Stimulated activated memory B cell treated with anti-CD40 and anti-IgM and Interleukin-4, amounts not matched to agents 10 μg/mL and 1 μg/mL and 100 μg/mL, for 72 hours (primary cell): Measurements from ENCODE around the gene TK2.

ENCODE experiments used
- ATAC-seq: fragments of 150-1000 bp; cut with Tn5 transposase; 2 replicates; pipeline ENCODE4 v1.10.0; 2021
- H3K27ac Mint-ChIP-seq: one replicate; pipeline ENCODE4 v1.8.0; 2022; ENCODE audit warnings: mild to moderate bottlenecking, mixed read lengths
- H3K27me3 Mint-ChIP-seq: one replicate; pipeline ENCODE4 v1.8.0; 2022; ENCODE audit warnings: mixed read lengths
- H3K36me3 Mint-ChIP-seq: one replicate; pipeline ENCODE4 v1.8.0; 2022; ENCODE audit warnings: mixed read lengths
- H3K4me1 Mint-ChIP-seq: one replicate; pipeline ENCODE4 v1.8.0; 2022; ENCODE audit warnings: mixed read lengths
- H3K4me3 Mint-ChIP-seq: one replicate; pipeline ENCODE4 v1.8.0; 2022; ENCODE audit warnings: mild to moderate bottlenecking, moderate library complexity, mixed read lengths
- H3K9me3 Mint-ChIP-seq: one replicate; pipeline ENCODE4 v1.8.0; 2022; ENCODE audit warnings: mixed read lengths

Gene TK2

DNA sequence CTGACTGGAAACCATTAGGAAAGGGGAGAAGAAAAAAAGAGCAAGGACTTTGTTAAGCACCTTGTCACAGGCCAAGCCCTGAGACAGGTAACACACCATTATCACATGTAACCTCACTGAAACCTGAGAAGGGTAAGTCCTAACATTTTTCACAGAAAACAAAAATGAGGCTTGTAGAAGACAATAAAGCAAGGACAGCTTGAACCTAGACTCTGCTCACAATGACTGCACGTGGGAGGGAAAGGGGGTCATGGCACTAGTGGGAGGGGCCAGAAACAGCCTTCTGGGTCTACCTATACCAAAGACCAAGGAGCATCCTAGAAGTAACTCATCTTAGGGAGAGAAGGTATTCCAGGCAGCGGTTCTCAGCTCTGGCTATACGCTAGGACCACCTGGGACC is 7.5 kb downstream of the TK2 start:
- Mint-ChIP-seq H3K4me3 (no peak overlapping the region), H3K27ac (no peak overlapping the region), H3K36me3 (no peaks in the 10 kb centered on the region), H3K9me3 (no peaks in the 10 kb centered on the region), H3K4me1 (peaks cover 60% of the 10 kb centered on the region), H3K27me3 (no peaks in the 10 kb centered on the region)
- no peak for ATAC-seq

DNA sequence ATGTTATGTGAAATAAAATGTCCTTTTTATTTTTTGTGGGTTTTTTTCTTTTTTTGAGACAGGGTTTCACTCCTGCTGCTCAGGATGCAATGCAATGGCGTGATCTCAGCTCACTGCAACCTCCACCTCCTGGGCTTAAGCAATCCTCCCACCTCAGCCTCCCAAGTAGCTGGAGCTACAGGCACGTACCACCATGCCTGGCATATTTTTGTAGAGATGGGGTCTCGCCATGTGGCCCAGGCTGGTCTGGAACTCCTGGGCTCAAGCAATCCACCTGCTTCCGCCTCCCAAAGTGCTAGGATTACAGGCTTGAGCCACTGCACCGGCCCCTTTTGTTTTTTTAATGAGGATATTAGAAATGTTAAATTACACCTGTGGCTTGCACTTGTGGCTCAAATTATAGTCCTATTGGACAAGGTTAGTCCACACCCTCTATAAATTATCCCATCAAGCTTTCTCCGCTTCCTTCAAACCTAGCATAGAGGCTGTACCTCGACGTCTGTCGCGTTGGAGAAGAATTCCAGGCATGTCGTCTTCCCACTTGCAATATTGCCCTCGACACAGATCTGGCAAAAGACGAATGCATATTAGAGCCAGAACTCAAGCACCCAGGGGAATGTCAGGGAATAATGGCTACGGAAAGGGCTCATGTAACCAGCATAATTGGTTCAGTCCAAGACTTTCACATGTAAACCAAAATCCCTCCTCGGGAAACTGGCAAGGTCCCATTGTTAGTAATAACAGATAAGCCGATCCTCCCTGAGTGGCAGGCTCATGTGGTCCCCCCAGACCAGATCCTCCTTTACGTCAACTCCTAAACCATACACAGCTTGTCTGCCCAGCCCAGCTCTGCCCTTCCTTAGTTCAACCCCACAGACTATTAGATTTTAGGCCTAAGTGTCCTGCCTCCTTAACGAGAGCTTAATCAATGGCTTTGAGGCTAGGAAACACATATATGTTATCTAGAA is 8.2 kb downstream of the TK2 start:
- no peaks in the 10 kb centered on the region for H3K36me3 Mint-ChIP-seq
- no peaks in the 10 kb centered on the region for H3K27me3 Mint-ChIP-seq
- no peak overlapping the region for H3K4me3 Mint-ChIP-seq
- no peak for ATAC-seq
- peaks cover 56% of the 10 kb centered on the region for H3K4me1 Mint-ChIP-seq
- no peak overlapping the region for H3K27ac Mint-ChIP-seq
- no peaks in the 10 kb centered on the region for H3K9me3 Mint-ChIP-seq

DNA sequence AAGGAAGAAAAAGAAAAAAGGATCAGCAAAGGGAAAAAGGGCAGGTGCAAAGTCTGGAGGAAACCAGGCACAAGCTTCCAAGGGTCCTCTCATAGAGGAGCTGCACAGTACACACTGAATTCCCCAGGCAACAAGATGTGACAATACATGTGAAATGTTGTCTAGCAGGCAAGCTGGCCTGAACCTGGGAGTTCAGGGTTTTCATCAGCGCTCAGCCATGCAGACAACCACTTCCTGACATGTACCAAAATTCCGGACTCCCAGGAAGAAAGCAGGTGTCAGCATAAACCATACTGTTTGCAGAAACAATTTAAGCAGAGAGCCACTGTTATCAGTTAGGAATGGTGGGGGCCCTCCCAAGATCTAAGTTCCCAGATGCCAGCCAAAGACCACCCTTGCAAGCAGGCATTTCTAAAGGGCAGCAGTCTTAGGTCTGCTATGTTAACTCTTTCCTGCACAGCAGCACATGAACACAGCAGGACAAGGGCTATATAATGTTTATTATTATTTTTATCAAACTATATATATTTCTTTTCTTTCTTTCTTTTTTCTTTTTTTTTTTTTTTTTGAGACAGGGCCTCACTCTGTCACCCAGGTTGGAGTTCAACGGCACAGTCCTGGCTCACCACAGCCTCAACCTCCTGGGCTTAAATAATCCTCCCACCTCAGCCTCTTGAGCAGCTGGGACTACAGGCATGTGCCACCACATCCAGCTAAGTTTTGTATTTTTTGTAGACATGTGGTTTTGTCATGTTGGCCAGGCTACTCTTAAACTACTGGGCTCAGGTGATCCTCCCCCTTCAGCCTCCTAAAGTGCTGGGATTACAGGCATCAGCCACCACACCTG is 10.1 kb downstream of the TK2 start:
- no peaks in the 10 kb centered on the region for H3K27me3 Mint-ChIP-seq
- peak overlapping the region; percentile 38 for H3K27ac Mint-ChIP-seq
- peak; percentile 73 for ATAC-seq
- no peaks in the 10 kb centered on the region for H3K9me3 Mint-ChIP-seq
- no peaks in the 10 kb centered on the region for H3K36me3 Mint-ChIP-seq
- H3K4me1 Mint-ChIP-seq = peaks cover 46% of the 10 kb centered on the region
- H3K4me3 Mint-ChIP-seq = no peak overlapping the region

DNA sequence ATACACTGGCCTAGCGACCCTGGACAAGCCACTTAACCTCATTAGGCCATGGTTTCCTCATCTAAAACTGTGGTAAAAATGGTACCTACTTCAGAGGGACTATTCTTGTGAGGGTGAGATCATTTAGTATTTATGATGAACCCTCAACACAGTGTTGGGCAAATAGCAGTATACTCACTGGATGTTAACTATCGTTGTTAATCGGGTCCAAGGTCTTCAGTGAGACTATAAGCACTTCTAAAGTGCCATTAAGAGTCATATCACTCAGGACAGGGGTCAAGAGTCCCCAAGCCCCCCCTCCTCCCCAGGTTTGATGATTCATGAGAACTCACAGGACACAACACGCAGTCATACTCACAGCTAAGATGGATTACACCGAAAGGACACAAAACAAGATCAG is 11.0 kb downstream of the TK2 start:
- Mint-ChIP-seq H3K4me1 (peaks cover 39% of the 10 kb centered on the region), H3K36me3 (no peaks in the 10 kb centered on the region), H3K27me3 (no peaks in the 10 kb centered on the region), H3K27ac (no peak overlapping the region), H3K9me3 (no peaks in the 10 kb centered on the region), H3K4me3 (no peak overlapping the region)
- ATAC-seq = no peak

DNA sequence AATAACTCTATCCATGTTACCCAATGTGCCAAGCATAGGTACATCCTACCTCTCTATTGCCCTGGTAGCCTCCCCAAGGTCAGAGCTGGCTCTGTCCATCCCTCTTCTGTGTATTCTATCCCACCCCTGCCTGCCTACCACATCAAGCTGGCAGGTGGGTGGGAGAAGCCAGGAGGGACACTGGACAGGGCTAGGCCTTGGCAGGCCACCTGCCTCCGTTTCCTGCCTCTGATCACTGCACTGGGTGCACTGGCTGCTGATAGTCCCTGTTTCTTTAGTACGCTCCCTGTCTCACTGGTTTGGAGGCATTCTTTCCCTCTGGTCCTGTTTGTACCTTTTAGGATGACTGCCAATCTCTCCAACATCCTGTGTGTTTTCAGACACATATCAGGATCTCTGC is 12.7 kb downstream of the TK2 start:
- H3K4me1 Mint-ChIP-seq = peaks cover 34% of the 10 kb centered on the region
- ATAC-seq = no peak
- no peaks in the 10 kb centered on the region for H3K27me3 Mint-ChIP-seq
- H3K4me3 Mint-ChIP-seq = no peak overlapping the region
- H3K36me3 Mint-ChIP-seq = no peaks in the 10 kb centered on the region
- no peak overlapping the region for H3K27ac Mint-ChIP-seq
- no peaks in the 10 kb centered on the region for H3K9me3 Mint-ChIP-seq

DNA sequence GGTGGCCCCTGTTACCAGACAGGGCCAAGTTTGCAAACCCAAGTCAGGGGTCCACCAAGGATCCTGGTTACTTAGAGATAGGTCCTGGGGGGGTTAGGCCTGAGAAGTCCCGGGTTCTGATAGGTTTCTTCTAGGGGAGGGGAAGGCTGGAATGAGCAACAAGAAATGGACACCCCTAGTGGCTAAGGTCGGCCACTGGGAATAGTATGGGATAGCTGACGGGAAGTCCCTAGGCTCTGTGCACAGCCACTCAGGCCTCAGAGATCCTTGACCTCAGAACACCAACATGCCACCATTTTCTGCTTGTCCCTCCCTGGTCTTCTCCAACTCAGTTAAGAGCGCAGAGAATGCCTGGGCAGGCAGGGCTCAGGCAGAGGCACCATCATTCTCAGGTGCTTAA is 13.4 kb downstream of the TK2 start:
- ATAC-seq = no peak
- H3K4me3 Mint-ChIP-seq = no peak overlapping the region
- peaks cover 34% of the 10 kb centered on the region for H3K4me1 Mint-ChIP-seq
- H3K9me3 Mint-ChIP-seq = no peaks in the 10 kb centered on the region
- H3K27me3 Mint-ChIP-seq = no peaks in the 10 kb centered on the region
- no peaks in the 10 kb centered on the region for H3K36me3 Mint-ChIP-seq
- H3K27ac Mint-ChIP-seq = no peak overlapping the region

DNA sequence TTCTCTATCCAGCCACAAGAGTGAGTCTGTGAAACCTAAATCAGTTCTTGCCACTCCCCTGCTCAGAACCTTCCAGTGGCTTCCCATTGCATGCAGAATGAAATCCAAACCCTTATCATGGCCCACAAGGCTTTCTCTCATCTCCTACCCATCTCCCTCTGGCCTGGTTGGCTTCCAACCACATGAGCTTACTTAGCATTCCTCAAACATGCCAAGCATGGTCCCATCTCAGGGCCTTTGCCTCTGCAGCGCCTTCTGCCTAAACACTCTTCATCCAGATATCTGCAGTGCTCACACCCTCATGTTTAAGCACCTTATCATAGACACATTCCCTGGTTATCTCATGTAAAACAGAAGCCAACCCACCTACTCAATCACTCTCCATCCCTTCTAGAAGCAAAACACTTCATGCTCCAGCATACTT is 15.5 kb downstream of the TK2 start:
- ATAC-seq = no peak
- H3K27me3 Mint-ChIP-seq = no peaks in the 10 kb centered on the region

DNA sequence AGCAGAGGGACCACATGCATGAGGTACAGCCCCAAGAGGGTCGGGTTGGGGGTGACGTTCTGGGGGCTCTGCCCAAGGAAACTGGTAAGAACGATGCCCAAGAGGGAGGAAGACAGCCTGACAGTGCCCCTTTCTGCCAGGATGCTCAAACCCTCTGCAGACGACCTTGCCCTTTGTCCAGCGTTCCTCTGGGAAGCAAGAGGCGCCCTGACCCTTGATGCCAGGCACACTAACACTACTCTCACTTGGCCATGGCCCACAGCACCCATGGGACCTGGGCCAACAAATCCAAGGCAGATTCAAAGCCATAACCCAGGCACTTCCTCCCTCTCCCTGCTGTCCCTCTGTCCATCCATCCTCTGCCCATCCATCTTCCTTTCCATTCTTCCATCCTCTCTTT is 20.4 kb downstream of the TK2 start:
- H3K9me3 Mint-ChIP-seq = no peaks in the 10 kb centered on the region
- no peak for ATAC-seq
- H3K27ac Mint-ChIP-seq = no peak overlapping the region
- no peaks in the 10 kb centered on the region for H3K27me3 Mint-ChIP-seq
- H3K4me1 Mint-ChIP-seq = peaks cover 18% of the 10 kb centered on the region
- no peaks in the 10 kb centered on the region for H3K36me3 Mint-ChIP-seq
- H3K4me3 Mint-ChIP-seq = no peak overlapping the region

More for the DNA sequence above, 15.5 kb downstream of the TK2 start:
- peaks cover 19% of the 10 kb centered on the region for H3K4me1 Mint-ChIP-seq
- H3K36me3 Mint-ChIP-seq = no peaks in the 10 kb centered on the region
- no peak overlapping the region for H3K27ac Mint-ChIP-seq
- no peaks in the 10 kb centered on the region for H3K9me3 Mint-ChIP-seq
- H3K4me3 Mint-ChIP-seq = no peak overlapping the region

DNA sequence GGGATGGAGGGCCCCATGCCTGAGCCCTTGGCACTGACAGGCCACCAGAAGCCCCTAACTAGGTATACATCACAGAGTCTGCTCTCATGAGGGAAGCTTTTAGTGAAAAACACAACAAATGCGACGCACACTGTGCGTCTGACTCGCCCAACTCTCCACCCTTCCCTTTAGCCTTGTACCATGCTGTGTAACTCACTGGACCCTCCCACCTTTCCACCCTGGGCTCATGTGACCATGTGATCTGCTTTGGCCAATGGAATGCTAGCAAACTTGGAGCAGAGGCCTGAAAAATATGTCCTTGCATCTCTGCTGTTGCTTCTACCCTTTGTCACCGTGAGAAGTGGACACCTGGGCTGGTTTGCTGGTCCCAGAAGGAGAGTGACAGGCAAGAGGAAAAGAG is 21.6 kb downstream of the TK2 start:
- Mint-ChIP-seq H3K36me3 (no peaks in the 10 kb centered on the region), H3K9me3 (no peaks in the 10 kb centered on the region), H3K27me3 (no peaks in the 10 kb centered on the region), H3K4me1 (peaks cover 30% of the 10 kb centered on the region), H3K4me3 (no peak overlapping the region), H3K27ac (no peak overlapping the region)
- ATAC-seq = no peak

DNA sequence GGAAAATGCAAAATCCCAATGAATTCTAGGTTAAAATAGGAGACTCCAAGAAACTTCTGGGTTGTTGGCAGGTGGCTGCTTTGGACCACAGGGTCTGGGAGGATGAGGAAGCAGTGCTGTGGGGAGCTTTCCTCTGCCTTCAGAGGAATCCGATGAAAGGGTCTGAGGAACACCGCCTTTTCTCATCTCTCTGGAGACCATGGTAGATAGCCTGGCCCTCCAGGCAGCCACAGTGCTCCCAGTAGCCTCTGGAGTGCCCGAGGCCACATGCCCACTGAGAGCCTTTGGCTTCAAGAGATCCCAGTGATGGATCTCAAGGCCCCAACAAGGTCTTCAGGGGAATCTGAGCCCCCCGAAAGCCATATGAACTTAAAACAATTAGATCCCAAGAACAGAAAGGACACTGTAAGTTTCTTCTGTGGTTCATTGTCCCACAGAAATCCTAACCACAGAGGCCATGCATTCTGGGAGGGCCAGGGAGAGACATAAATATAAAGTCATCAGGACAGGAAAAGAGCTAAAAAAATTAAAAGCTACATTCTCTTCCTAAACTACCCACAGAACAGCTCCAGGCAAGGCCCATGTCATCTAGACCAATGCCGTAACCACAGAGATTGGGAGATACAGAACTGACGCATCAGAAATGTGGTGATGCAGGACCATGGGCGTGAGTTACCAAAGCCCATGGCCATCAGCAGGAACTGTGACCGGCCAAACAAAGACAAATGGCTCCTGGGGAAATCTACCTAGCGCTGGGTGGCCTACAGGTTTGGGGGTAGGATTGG is 24.3 kb downstream of the TK2 start:
- no peak for ATAC-seq
- Mint-ChIP-seq H3K4me3 (no peak overlapping the region), H3K27me3 (no peaks in the 10 kb centered on the region), H3K9me3 (no peaks in the 10 kb centered on the region), H3K36me3 (no peaks in the 10 kb centered on the region), H3K27ac (no peak overlapping the region), H3K4me1 (peaks cover 57% of the 10 kb centered on the region)

DNA sequence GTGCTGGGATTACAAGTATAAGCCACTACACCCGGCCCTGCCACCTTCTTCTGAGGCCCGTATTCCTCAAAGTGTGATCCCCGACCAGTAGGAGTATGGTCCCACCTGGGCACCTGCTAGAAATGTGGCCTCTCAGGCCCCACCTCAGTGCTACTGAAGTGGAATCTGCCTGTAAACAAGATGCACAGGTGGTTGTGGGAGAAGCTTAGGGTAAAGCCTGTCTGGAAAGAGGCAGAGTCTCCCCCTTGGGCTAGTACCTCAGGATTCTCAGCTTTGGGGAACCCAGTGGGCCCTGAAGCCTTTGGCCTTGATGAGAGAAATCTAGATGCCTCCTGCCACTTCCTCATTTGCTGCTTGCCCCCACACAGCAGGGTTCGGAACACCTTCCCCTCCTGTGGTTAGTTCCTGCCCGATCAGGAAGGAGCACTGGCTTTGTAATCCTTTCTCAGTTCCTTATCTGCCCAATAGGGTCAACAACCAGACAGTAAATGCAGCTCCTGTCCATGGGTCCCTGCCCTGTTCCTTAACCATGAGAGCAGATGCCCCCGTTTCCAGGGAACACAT is 25.2 kb downstream of the TK2 start:
- Mint-ChIP-seq H3K9me3 (no peaks in the 10 kb centered on the region), H3K4me3 (no peak overlapping the region), H3K27me3 (no peaks in the 10 kb centered on the region), H3K36me3 (no peaks in the 10 kb centered on the region), H3K4me1 (peaks cover 66% of the 10 kb centered on the region), H3K27ac (peak overlapping the region; percentile 71)
- ATAC-seq = peak; percentile 90

DNA sequence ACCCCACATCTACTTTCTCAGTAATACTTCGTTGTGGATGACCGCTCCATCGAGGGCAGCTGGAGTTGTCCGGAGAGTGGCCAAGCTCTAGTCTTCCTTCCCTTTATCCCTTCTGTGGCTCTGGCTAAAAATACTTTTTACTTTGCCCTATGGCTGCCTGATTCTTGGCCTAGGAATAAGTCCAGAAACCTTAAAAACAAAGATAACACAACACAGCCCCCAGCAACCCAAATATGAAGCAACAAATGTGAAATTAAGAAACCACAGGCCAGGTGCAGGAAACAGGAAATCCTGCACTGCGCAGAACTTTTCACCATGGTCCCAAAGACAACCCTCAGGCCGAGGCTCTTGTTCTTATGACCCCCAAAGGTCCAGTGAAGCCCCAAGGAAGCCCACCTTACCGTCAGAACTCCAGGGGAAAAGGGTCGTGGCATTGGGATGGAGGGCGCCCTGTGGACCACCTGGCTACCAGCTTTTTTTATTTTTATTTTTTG is 26.0 kb downstream of the TK2 start:
- H3K36me3 Mint-ChIP-seq = no peaks in the 10 kb centered on the region
- peak overlapping the region; percentile 71 for H3K27ac Mint-ChIP-seq
- H3K4me1 Mint-ChIP-seq = peaks cover 72% of the 10 kb centered on the region
- no peaks in the 10 kb centered on the region for H3K9me3 Mint-ChIP-seq
- H3K27me3 Mint-ChIP-seq = no peaks in the 10 kb centered on the region
- H3K4me3 Mint-ChIP-seq = no peak overlapping the region
- ATAC-seq = peak; percentile 67

DNA sequence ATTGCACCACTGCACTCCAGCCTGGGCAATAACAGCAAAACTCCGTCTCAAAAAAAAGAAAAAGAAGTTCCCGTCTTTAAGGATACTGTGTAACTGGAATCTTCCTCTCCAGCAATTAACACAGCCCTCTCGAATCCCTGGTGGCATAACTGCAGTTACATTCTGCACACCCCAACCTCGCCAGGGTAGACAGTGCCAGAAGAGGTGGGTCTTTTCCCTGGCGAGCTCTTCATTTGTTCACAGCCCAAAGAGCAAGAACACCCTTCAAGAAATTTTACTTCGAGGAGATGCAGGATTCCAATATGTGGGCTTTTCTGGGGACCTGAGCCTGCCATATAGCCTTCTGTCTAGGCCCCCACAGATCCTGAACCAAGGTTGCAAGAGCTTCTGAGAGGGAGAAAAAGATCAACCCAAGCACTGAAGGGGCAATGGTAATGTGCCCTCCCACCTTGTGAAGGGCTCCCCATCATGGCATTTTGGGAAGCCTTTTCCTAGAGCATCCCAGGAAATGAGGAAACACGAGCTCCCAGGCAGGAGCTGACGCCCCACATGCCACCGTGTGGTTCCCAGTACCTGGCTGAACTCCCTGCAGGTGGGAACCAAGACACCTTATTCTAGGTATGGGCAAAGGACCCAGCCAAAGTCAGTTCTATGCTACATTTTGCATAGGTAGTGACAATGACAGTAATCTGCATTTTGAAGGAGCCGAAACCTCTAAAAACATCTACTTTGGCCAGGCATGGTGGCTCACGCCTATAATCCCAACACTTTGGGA is 26.9 kb downstream of the TK2 start:
- Mint-ChIP-seq H3K27me3 (no peaks in the 10 kb centered on the region), H3K36me3 (no peaks in the 10 kb centered on the region), H3K4me1 (peaks cover 74% of the 10 kb centered on the region), H3K9me3 (no peaks in the 10 kb centered on the region), H3K4me3 (no peak overlapping the region), H3K27ac (peak overlapping the region; percentile 71)
- no peak for ATAC-seq
